Measurements from ENCODE around the gene SECISBP2L. TPM values are rescaled to one million over a fixed set of nuclear protein-coding genes. Genes with fewer than 3 reads are reported as not detected.

Gene SECISBP2L
- total RNA-seq, 2 donors from 2014 or later = 28.6 to 29.4 TPM

DNA sequence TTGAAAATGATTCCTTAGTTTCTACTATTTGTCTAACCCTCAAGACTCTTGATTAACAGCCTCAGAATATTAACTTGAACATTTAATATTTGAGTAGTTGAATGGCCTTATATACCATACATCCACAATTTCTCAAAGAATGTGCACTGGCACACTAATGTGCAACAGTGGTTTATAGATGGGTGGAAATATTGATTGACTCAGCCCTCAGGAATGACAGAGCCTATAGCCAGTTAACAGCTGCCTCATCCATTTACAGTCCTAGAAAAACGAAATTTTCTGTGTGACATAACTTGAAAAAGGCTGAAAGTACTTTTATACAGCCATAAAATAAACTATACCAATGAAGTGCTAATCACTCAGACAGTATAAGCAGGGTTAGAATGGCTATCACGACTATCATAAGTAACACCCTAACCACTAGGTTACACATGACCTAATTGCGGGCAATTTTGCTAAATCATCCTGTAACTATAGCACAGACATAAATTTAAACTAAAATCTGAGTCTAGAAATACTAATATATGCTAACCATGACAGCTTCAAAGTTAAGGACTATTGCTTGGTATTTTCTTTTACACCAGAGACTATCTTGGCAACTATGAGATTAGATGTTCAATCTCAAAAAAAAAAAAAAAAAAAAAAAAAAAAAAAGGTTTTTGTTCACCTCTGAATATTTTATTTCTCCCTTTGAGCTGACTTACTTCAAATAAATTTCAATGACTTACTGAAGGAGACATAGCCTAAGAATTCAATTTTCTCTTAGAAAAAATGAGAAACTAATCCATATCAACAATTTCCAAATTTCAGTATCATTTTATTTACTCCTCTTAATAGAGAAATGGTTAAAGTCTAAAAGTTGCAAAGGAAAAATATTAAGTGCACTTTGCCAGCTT is 9.3 kb downstream of the SECISBP2L start:
- Mint-ChIP-seq H3K36me3 (no peaks in the 10 kb centered on the region), H3K9me3 (no peaks in the 10 kb centered on the region), H3K27ac (no peak overlapping the region)
- ATAC-seq (peak in 1 of 2 donors; percentile 44), DNase-seq (ENCODE audit: low spot score in 2 of 2) (no peak)

DNA sequence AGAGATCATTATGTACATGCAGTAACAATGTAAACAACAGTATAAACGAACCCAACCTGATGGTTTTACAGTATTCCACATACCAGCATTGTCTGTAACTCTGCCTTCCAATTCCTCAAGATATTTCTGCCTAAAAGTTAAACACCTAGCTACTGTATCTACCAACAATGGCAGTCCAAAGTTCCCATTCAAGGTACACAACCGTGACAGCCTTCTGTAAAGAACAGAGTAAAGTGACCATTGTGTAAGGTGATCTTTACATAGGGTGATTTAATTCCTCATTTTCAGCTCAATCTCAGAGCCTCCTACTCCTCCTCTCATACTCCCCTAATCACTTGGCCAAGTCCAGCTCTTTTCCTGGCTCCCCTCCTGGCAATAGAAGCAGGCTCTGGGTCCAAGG is 10.4 kb downstream of the SECISBP2L start:
- Mint-ChIP-seq H3K27ac (peak overlapping the region in 1 of 2 donors; percentile 62), H3K9me3 (no peaks in the 10 kb centered on the region), H3K36me3 (no peaks in the 10 kb centered on the region)
- no peak for ATAC-seq
- no peak for DNase-seq (ENCODE audit: low spot score in 2 of 2)

DNA sequence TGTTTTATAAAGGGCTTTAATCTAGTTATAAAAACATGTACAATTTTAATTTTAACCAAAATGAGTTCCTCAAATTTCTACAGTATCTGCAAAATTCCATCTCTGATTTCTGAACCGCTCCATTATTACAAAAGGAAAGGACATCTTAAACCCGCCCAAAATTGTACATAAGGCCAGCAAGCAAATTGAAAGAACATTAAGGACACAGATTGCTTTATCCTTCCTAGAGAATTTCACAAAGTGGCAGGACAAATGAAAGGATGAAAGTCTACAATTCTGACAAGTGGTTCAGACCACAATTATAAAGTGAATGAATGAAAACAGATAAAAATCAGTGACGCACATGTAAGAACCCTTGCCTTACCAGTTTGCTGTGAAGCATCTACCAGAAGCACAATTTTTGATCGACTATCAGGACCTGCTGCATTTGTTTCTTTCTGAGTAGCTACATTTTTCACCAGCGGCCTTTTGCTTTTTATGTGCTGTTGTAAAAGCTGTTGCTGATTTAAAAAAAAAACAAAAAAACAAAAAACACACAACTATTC is 13.6 kb downstream of the SECISBP2L start:
- no peak overlapping the region for H3K27ac Mint-ChIP-seq
- no peaks in the 10 kb centered on the region for H3K36me3 Mint-ChIP-seq
- H3K9me3 Mint-ChIP-seq = no peaks in the 10 kb centered on the region
- no peak for ATAC-seq
- DNase-seq (ENCODE audit: low spot score in 2 of 2) = no peak

DNA sequence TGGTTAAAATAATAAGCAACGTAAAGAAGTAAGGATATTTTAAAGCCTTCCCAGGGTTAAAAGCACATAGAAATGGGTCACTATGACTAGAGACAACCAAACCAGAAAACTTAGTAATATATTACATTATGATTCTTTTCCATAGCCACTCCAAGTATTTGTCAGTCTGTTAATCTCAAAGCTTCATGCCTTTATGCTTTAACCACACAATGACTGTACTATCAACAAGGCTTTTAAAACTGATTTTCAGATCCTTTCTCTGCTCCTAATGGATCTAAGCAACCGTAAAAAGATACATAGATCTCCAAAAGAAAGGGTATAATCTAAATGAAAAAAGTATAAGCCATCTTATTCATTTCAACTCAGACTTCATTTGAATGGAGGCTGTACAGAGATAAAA is 14.4 kb downstream of the SECISBP2L start:
- ATAC-seq (peak in 1 of 2 donors; percentile 51), DNase-seq (ENCODE audit: low spot score in 2 of 2) (no peak)
- Mint-ChIP-seq H3K36me3 (no peaks in the 10 kb centered on the region), H3K9me3 (no peaks in the 10 kb centered on the region), H3K27ac (no peak overlapping the region)

DNA sequence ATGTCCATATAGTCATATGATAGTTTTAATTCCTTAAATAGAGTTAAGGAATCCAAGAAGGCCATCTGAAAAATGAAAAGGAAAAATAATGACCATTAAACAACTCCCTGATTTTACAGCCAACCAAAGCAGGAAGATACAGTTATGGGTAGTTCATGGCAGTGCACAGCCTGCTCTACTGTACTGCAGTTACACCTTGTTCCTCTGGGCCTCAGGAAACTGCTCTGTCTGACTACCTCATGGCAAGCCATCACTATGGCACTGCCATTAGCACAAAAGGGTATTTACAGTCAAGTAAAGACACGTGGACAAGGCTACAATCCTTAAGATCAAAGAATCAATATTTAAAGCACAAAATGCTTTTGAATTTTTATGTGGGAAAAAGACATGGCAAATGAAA is 19.5 kb downstream of the SECISBP2L start:
- DNase-seq (ENCODE audit: low spot score in 2 of 2) (no peak), ATAC-seq (no peak)
- Mint-ChIP-seq H3K36me3 (peaks cover 0 to 10% of the 10 kb centered on the region in 2 donors), H3K27ac (no peak overlapping the region), H3K9me3 (no peaks in the 10 kb centered on the region)

DNA sequence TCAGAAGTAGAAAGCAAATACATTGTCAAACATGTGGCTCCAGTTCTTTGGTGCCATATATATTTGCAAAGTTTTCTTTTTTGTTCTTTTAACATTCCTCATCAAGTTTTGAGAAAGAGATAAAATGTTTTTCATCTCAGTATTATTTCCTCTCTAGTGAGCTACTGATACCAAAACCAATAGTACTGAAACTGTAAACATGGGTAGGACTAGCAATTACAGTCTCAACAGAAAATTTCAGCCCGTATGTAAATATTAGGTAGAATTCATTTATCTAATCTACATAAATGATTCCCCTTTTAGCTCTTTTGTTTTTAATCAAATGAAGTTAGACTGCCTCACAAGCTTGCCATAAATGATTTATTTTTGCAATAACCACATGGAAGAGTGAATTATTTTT is 21.4 kb downstream of the SECISBP2L start:
- peaks cover 0 to 10% of the 10 kb centered on the region in 2 donors for H3K36me3 Mint-ChIP-seq
- ATAC-seq = no peak
- H3K9me3 Mint-ChIP-seq = no peaks in the 10 kb centered on the region
- DNase-seq (ENCODE audit: low spot score in 2 of 2) = no peak
- no peak overlapping the region for H3K27ac Mint-ChIP-seq

DNA sequence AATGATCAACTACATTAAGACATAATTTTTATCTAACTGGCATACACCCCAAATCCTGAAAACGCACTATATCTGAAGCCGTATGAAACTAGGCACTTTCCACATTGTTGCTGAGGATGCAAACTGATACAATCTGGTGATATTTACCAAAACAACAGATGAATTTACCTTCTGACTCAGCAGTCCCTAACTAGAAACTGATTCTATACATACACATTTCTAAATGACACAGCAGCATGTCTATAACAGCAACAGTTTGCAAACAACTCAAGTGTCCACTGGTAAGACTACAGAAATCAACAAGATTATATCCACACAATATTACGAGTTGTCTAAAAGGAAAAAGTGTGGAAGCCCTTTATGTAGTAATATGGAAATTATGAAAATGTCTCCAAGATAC is 22.9 kb downstream of the SECISBP2L start:
- Mint-ChIP-seq H3K27ac (peak overlapping the region in 1 of 2 donors; percentile 40), H3K9me3 (no peaks in the 10 kb centered on the region), H3K36me3 (peaks cover 0 to 10% of the 10 kb centered on the region in 2 donors)
- no peak for DNase-seq (ENCODE audit: low spot score in 2 of 2)
- peak in 1 of 2 donors; percentile 73 for ATAC-seq

DNA sequence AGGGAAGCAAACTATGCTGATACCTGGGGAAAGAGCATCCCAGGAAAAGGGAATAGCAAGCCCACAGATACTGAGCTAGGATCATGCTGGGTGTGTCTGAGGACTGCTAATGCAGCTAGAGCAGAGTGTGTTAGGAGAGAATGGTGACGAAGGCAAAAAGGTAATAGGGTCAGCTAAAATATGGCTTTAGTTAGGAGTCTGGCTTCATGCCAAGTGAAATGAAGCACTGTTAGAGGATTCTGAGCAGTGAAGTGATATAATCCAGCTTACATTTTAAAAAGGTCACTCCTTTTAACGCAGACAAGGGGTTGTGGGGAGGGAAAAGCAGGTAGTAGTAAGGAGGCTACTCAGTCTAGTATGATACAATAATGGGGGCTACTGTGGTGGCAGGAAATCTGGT is 30.4 kb downstream of the SECISBP2L start:
- DNase-seq (ENCODE audit: low spot score in 2 of 2) (no peak), ATAC-seq (no peak)
- Mint-ChIP-seq H3K27ac (peak overlapping the region in 1 of 2 donors; percentile 1), H3K9me3 (no peaks in the 10 kb centered on the region), H3K36me3 (peaks cover 6% of the 10 kb centered on the region in 2 donors)

DNA sequence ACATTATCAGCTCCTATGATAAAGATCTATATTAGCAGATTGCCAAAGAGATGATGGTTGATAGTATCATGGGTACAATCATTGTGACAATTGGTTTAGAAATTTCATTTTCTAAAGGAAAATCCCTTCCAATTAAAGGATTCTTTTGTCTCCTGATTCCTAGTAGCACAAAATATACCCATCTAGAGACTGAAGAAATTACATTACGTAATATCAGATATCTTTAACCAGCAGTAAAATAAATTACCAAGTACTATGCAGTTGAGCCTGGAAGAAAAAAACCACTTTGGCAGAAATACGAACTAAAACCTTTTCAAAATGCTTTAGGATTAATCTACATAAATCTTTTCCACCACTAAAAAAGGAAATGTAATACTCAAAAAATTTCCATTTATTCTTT is 46.9 kb downstream of the SECISBP2L start:
- DNase-seq (ENCODE audit: low spot score in 2 of 2) (no peak), ATAC-seq (no peak)
- Mint-ChIP-seq H3K27ac (no peak overlapping the region), H3K9me3 (peaks cover 1 to 6% of the 10 kb centered on the region in 2 donors), H3K36me3 (peaks cover 8 to 18% of the 10 kb centered on the region in 2 donors)

DNA sequence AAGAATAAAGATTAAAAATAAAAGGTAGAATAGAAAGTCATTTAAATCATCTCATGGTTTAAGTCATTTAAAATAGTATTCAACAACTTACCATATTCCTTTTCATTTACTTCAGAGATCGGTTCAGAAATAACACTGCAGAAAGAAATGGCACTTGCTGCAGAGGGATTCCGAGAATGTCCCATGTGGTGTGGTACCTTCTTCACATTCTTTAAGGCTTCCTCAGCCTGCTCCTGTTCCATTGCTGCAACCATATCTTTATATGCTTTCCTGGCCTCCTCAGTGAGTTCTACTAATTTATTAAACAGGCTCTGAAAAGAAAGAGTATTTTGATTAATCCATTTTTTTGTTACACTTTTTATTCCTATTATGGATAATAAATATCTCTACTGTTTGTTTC is 50.0 kb downstream of the SECISBP2L start:
- H3K27ac Mint-ChIP-seq = no peak overlapping the region
- no peaks in the 10 kb centered on the region for H3K9me3 Mint-ChIP-seq
- H3K36me3 Mint-ChIP-seq = peaks cover 9 to 11% of the 10 kb centered on the region in 2 donors
- DNase-seq (ENCODE audit: low spot score in 2 of 2) (no peak), ATAC-seq (no peak)

DNA sequence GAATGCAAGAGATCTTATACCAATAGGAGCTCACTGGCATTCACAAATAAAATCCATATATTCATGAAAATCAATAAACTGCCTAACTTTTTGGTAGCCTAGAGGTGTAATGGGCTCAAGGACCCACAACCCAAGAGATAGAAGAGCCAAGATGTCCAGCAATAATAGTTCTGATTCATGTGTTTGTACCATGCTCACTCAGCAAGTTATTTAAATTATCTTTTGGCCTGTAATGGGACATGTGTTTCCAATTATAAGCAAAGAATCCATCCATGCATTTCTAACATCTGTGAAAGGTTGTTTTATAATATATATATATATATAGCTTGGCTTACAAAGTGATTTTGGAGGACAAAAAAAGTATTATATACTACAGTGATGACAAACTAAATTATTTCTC is 52.9 kb downstream of the SECISBP2L start:
- no peaks in the 10 kb centered on the region for H3K9me3 Mint-ChIP-seq
- ATAC-seq (no peak), DNase-seq (ENCODE audit: low spot score in 2 of 2) (no peak)
- H3K36me3 Mint-ChIP-seq = peaks cover 9 to 11% of the 10 kb centered on the region in 2 donors
- H3K27ac Mint-ChIP-seq = no peak overlapping the region

DNA sequence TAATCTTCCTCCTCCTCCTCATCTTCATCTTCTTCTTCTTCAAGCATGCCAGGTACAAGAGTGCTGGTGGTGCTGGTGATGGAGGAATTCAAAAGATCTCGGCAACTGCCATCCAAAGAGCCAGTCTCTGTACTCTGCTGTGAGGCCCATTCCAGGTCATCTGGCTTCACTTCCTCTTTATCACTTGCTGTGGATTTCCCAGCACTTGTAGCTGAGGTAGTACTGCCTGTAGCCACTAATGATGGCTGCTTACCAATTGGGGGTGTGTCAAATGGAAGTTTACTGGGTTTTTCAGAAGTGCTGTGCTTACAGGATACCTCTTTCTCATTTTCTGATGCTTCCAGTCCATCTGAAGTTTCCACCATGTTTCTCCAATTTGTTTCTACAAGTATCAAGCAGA is 53.7 kb downstream of the SECISBP2L start:
- Mint-ChIP-seq H3K36me3 (peaks cover 9 to 11% of the 10 kb centered on the region in 2 donors), H3K9me3 (no peaks in the 10 kb centered on the region), H3K27ac (no peak overlapping the region)
- DNase-seq (ENCODE audit: low spot score in 2 of 2) (no peak), ATAC-seq (no peak)

DNA sequence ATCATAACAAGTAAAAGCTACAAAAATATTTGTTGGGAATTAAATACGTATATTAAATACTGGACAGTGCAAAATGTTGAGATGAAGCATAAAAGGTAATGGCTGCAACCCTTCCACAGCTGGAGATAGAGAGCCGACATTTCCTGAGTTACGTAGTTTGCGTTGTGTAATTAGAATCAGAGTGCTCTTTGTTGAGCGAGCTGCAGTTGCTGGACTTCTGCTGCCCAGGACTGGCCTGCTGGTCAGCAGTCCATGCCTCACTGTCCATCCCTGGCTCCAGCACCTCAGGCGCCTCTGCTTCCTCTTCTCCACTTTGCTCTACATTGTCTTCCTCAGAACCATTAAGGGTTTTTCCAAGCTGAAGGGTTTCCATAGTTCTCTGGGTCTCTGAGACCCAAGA is 54.1 kb downstream of the SECISBP2L start:
- DNase-seq (ENCODE audit: low spot score in 2 of 2) = no peak
- H3K27ac Mint-ChIP-seq = no peak overlapping the region
- ATAC-seq = no peak
- no peaks in the 10 kb centered on the region for H3K9me3 Mint-ChIP-seq
- H3K36me3 Mint-ChIP-seq = peaks cover 9 to 11% of the 10 kb centered on the region in 2 donors

DNA sequence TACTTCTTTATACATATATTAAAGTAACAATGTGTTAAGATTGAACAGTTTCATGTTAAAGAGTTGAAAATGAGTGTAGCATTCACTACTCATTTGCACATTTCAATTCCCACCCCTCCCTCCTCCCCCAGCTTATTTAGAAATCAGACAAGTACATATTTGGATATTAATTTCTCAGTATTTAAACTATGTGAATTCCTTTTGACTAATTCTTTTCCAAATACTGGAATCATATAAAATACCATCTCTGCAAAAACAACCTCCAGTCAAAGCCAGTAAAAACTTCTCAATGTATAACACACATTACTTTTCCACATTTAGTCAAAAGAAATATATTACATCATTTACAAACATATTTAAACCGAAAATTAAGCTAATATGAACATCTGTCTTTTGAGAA is 57.1 kb downstream of the SECISBP2L start:
- DNase-seq (ENCODE audit: low spot score in 2 of 2) = no peak
- ATAC-seq = no peak
- H3K27ac Mint-ChIP-seq = no peak overlapping the region
- H3K36me3 Mint-ChIP-seq = peaks cover 5 to 11% of the 10 kb centered on the region in 2 donors
- no peaks in the 10 kb centered on the region for H3K9me3 Mint-ChIP-seq

DNA sequence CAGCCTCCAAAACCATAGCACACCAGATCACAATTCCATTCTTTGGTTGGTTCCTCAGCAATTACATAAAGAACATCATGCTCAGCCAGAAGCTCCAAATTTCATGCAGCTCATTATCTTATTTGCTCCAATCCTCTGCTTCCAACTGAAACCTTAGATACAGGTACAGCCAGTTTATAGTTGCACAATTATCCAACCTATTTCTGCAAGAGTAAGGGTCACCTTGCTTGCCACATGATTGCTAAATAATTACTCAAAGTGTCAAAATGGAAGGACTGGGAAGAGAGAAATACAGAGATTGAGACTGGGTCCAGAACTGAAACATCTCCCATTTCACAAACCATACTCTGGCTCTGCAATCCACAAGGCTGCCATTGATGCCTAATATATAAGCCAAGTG is 59.1 kb downstream of the SECISBP2L start:
- DNase-seq (ENCODE audit: low spot score in 2 of 2) (no peak), ATAC-seq (no peak)
- peaks cover 0 to 2% of the 10 kb centered on the region in 2 donors for H3K36me3 Mint-ChIP-seq
- H3K9me3 Mint-ChIP-seq = no peaks in the 10 kb centered on the region
- H3K27ac Mint-ChIP-seq = no peak overlapping the region

DNA sequence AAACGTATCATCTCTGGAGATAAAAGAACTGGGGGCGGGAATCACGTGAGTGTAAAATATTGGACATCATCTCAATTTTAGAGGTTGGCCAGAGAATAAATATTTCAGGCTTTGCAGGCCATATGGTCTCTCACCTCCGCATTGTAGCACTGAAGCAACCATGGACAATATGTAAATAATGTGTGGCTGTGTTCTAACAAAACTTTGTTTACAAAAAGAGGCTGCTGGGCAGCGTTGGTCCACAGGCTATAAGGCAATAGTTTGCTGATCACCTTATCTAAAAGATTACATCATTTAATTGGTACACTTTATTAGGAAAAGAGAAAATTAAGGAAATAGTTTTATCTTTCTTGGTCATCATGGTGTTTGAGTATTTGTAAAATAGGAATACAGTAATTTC is 60.0 kb downstream of the SECISBP2L start:
- no peak overlapping the region for H3K27ac Mint-ChIP-seq
- ATAC-seq (no peak), DNase-seq (ENCODE audit: low spot score in 2 of 2) (no peak)
- H3K9me3 Mint-ChIP-seq = no peaks in the 10 kb centered on the region
- no peaks in the 10 kb centered on the region for H3K36me3 Mint-ChIP-seq

DNA sequence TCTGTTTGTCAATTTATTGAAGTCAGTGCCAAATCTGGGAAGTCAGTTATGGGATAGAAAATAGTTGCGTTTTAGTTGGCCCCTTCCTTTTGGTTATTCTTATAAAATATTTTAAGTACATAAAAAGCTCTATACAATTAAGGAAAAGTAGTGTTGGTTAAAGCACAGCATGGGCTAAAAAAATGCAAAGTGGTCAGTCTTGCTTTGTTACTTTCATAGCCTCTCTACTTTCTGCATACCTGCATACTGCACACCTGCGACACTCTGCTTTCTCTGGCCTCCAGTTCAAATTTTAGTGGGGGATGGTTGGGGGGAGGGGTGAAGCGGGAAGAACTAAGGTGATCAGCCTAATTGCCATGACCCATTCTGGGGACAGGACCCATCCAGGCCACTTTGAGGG is 60.7 kb downstream of the SECISBP2L start:
- ATAC-seq (no peak), DNase-seq (ENCODE audit: low spot score in 2 of 2) (no peak)
- H3K9me3 Mint-ChIP-seq = no peaks in the 10 kb centered on the region
- H3K36me3 Mint-ChIP-seq = no peaks in the 10 kb centered on the region
- H3K27ac Mint-ChIP-seq = no peak overlapping the region

DNA sequence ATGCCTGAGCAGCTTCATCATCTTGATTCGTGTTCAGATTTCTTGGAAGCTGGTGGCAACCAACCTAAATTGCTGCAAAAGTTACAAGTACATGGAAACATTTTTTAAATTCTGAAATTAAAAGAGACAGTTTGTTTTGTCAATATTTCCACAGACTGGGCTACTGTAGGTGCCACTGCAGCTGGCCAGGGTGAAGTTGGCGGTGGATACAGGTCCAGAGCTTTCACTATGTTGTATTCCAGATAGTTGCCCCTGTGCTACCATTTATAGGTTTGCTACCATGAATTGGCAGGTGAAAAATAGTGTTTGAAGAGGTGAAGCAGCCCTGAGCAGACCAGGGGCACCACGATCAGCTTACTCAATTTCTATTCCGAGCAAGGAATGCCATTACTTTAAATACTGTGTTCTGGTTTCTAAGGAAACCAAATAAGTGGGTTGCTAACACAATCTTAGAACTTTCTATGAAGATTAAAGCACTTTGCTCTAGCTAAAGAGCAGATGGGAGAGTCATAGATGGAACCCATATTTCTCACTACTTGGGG is 61.4 kb downstream of the SECISBP2L start:
- Mint-ChIP-seq H3K9me3 (no peaks in the 10 kb centered on the region), H3K36me3 (no peaks in the 10 kb centered on the region), H3K27ac (no peak overlapping the region)
- DNase-seq (ENCODE audit: low spot score in 2 of 2) = no peak
- ATAC-seq = no peak

Measured in activated naive CD4-positive, alpha-beta T cell treated with anti-CD3 and anti-CD28 coated beads, Interleukin-2, amount 50 U/mL, for 72 hours (primary cell).